NB4 (cell line): Measurements from ENCODE around the gene MRPL16.

Source experiments
- DNase-seq: peaks from one replicate; pipeline ENCODE4 v3.0.0; 2010; ENCODE audit warnings: low read depth
- H3K4me3 ChIP-seq: one replicate; pipeline ENCODE4 v1.5.1; 2011; ENCODE audit warnings: mild to moderate bottlenecking, low read depth, low read length, moderate library complexity
- MYC ChIP-seq: IDR thresholded peaks from 2 replicates; pipeline ENCODE4 v1.6.1; 2011; ENCODE audit warnings: low read depth, low read length
- POLR2A ChIP-seq: IDR thresholded peaks from 2 replicates; pipeline ENCODE4 v1.6.1; 2011; ENCODE audit warnings: mild to moderate bottlenecking; ENCODE audit not compliant: insufficient read length; ENCODE audit errors: extremely low read depth
- TF ChIP-seq, protein P1 (sequence below): IDR thresholded peaks from one replicate; pipeline ENCODE4 v1.5.1; 2012; ENCODE audit warnings: low read depth, low read length
- TF ChIP-seq, protein P2 (sequence below): IDR thresholded peaks from 2 replicates; pipeline ENCODE4 v1.6.1; 2011; ENCODE audit warnings: low read depth, low read length

MRPL16 gene

DNA sequence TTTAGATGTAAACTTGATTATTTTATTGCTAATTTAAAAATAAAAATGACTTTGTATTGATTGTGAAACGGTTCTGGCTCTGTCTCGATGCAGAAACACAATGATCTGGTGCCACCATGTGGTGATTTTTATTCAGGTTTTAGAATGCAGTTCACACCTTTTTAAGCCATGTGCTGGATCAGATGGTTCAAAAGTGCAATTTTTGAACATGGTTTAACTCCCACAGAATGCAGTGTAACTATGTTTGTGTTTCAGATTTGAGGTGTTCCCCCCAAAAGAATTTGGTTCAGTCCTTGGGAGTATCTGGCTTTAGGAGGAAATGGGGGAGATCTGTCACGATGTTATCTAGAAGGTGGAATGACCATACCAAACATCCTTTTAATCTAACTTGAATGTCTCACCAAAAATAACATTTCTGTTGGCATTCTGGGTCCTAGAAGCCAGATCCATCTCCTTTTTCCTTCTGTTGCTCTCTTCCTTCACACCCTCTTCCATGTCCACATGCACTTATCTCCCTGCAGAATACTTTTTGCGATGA lies 7.9 kb downstream of the MRPL16 start:
- TF ChIP-seq POLR2A, result no peak
- TF ChIP-seq MYC, result peak; percentile 69
- TF ChIP-seq, protein P1, sequence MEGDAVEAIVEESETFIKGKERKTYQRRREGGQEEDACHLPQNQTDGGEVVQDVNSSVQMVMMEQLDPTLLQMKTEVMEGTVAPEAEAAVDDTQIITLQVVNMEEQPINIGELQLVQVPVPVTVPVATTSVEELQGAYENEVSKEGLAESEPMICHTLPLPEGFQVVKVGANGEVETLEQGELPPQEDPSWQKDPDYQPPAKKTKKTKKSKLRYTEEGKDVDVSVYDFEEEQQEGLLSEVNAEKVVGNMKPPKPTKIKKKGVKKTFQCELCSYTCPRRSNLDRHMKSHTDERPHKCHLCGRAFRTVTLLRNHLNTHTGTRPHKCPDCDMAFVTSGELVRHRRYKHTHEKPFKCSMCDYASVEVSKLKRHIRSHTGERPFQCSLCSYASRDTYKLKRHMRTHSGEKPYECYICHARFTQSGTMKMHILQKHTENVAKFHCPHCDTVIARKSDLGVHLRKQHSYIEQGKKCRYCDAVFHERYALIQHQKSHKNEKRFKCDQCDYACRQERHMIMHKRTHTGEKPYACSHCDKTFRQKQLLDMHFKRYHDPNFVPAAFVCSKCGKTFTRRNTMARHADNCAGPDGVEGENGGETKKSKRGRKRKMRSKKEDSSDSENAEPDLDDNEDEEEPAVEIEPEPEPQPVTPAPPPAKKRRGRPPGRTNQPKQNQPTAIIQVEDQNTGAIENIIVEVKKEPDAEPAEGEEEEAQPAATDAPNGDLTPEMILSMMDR, result peak; percentile 35
- TF ChIP-seq, protein P2, sequence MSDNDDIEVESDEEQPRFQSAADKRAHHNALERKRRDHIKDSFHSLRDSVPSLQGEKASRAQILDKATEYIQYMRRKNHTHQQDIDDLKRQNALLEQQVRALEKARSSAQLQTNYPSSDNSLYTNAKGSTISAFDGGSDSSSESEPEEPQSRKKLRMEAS, result peak; percentile 95
- no peak overlapping the region for H3K4me3 ChIP-seq
- DNase-seq, result peak; percentile 68

DNA sequence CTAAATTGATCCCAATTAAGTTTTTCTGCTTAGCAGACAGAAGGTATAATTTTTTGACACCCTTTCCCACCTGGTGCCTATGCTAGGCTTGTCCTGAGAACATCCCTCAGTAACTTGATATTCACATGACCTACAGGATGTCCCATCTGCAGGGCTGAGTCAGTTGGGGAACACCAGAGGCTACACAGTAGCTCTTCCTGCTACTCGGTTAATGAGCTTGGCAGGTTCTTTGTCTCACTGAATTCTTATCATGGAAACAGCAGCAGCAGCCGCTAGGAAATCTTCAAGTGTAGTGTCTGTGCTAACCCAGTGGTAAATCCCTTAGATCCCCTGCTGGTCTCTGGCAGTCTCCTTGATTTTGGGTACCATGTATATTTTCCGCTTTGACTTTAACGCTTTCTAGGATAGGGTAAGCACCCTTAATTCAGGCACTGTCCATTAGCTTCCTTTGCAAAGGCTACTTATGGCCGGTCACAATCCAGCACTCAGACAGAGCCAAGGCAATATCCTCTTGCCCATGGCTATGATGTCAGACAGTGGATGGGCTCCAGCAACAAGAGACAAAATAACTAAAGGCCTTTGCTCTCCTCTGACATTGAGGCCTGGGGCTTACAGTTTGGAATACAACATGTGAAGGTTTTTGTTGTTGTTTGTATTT lies 8.5 kb downstream of the MRPL16 start:
- TF ChIP-seq, protein P1, result no peak
- TF ChIP-seq POLR2A, result no peak
- TF ChIP-seq, protein P2, result no peak
- TF ChIP-seq MYC, result no peak
- DNase-seq, result no peak
- no peak overlapping the region for H3K4me3 ChIP-seq

DNA sequence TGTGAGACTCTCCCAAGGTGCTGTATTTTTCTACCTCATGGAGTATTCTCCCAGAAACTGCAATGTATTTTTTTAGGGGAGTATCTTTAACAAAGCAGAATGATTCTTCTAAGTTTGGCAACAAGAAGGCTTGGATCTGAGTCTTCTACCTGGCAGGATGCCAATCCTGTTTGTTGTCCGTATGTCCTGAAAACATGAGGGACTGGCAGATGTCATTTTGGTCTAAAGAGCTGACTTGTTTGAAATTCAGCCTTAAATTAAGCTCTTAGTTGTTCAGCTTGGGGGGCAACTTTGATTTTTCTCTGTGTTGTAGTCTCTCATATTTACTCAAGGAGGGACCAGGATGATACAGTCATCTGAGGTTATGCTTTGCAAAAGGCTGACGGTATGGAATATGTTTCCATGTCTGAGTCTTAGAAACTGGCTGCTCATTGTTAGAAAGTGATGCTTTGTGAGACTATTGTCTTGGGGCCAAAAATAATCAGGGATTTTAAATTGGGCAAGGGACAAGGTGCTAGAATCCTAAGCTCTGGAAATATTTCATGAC lies 9.3 kb downstream of the MRPL16 start:
- TF ChIP-seq, protein P2, result no peak
- no peak overlapping the region for H3K4me3 ChIP-seq
- DNase-seq, result no peak

DNA sequence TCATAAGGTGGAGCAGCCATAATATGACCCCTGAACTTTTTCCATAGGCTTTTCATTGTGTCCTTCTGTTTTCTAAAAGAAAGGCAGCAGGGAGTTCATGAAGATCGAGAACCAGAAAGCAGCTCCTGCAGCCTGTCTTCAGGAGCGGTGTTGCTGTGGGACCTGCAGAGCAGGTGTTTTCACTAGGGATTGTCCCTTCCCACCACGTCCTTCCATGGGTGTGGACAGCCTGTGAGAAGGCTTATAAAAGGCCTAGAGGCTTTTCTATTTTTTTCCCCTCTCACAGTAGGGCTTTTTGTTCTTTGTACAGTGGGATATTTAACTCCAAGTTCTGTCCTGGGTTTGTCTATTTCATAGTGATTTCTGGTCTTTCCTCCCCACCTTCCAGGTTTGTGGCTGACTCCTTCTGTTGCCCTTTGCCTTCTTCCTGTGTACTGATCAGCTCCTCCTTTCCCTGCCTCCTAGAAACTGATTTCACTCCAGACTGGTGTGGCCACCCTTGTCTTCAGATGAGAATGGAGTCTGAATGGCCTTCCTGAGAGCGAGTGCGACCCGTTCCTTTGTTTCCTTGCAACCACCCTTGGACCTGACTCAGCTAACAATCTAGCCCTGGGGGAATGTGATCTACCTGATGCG lies 10.1 kb downstream of the MRPL16 start:
- TF ChIP-seq POLR2A (no peak), MYC (no peak)
- TF ChIP-seq, protein P1, result no peak
- TF ChIP-seq, protein P2, result no peak
- no peak overlapping the region for H3K4me3 ChIP-seq
- DNase-seq, result no peak

DNA sequence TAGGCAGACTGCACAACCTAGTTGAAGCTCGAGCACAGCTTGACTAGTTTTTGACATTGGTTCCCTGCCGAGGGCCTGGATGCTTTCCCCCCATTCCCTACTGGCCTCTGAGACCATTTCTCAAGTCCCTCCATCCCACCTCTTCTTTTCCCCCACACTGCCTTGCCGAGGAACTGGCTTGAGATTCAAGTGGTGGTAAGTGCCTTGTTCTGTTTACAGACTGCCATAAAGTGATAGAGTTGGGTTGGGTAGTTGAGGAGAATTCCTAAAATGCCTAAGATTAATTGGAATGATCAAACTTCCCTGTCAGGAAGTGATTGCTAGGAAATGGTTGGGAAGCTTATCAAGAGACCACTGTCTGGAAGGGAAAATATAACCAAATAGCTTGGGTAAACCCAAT lies 16.2 kb downstream of the MRPL16 start:
- H3K4me3 ChIP-seq, result no peak overlapping the region
- DNase-seq, result no peak
- TF ChIP-seq MYC (no peak), POLR2A (no peak)
- TF ChIP-seq, protein P1, result no peak
- TF ChIP-seq, protein P2, result no peak

DNA sequence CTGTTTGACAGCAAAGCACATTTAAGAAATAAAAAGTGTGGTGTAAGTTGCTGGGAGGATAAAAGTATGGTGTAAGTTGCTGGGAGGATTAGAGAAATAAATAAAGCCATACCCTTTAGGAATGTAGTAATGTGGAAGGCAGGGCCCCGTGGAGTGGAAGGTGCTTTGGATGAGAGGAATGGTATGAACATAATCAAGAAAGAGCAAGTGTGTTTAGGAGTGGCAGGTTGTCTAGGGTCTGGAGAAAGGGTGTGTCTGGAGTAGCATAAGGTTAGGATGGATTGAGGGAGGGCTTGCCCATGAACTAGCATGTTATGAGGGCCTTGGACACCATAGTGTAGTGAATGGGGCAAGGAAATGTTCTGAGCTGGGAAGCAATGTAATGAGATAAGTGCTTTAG lies 18.1 kb downstream of the MRPL16 start:
- no peak for TF ChIP-seq POLR2A
- TF ChIP-seq MYC, result no peak
- no peak for DNase-seq
- H3K4me3 ChIP-seq, result no peak overlapping the region
